NCI-H1694 (cell line): ENCODE measurements around the gene CHI3L1.

Experiments
- DNase-seq: peaks from one replicate; lab custom pipeline; 2025; lab: John Stamatoyannopoulos, UW

CHI3L1 gene

GRCh38 chr1:203180611-203181330, 5.7 kb downstream of the CHI3L1 start:
- no peak for DNase-seq

- DNase-seq = no peak
These were observed 6.9 kb downstream of the CHI3L1 start for GRCh38 chr1:203179667-203180005.

GRCh38 chr1:203178821-203179666, 7.5 kb downstream of the CHI3L1 start:
- no peak for DNase-seq

GRCh38 chr1:203178083-203178482, 8.4 kb downstream of the CHI3L1 start:
- no peak for DNase-seq

GRCh38 chr1:203177470-203178039, 8.9 kb downstream of the CHI3L1 start:
- no peak for DNase-seq

GRCh38 chr1:203177036-203177405, 9.5 kb downstream of the CHI3L1 start:
- no peak for DNase-seq

GRCh38 chr1:203176273-203177035, 10.1 kb downstream of the CHI3L1 start:
- no peak for DNase-seq

GRCh38 chr1:203175827-203176241, 10.7 kb downstream of the CHI3L1 start:
- DNase-seq = no peak

GRCh38 chr1:203175237-203175826, 11.2 kb downstream of the CHI3L1 start, which contains the start of gene MYBPH:
Gene MYBPH, minus strand, starts transcription at chr1:203175826. Its CDS starts 71 bp downstream, at chr1:203175755.
- DNase-seq = no peak

- no peak for DNase-seq
These were observed 12.0 kb downstream of the CHI3L1 start for GRCh38 chr1:203174324-203174985.

GRCh38 chr1:203173566-203173965, 12.9 kb downstream of the CHI3L1 start:
- DNase-seq = no peak

- no peak for DNase-seq
These were observed 13.4 kb downstream of the CHI3L1 start for GRCh38 chr1:203173011-203173555.

- peak; percentile 65 for DNase-seq
These were observed 14.1 kb downstream of the CHI3L1 start for GRCh38 chr1:203172184-203173010.

GRCh38 chr1:203171341-203172183, 14.9 kb downstream of the CHI3L1 start:
- no peak for DNase-seq

- DNase-seq = no peak
These were observed 15.7 kb downstream of the CHI3L1 start for GRCh38 chr1:203170625-203171330.

- DNase-seq = no peak
These were observed 16.6 kb downstream of the CHI3L1 start for GRCh38 chr1:203169770-203170520.

- DNase-seq = no peak
These were observed 17.5 kb downstream of the CHI3L1 start for GRCh38 chr1:203168991-203169390.
